H1 (cell line): Measurements from ENCODE around the gene DVL2. TPM values are rescaled to one million over a fixed set of nuclear protein-coding genes. Genes with fewer than 3 reads are reported as not detected.

Source experiments
- ASH2L ChIP-seq: fragments of 200-600, 300-600 bp; sonication (generic); IDR thresholded peaks from one replicate; pipeline ENCODE4 v1.7.1; 2017; ENCODE audit warnings: low read length
- ATF2 ChIP-seq: IDR thresholded peaks from 2 replicates; pipeline ENCODE4 v1.6.1; 2012; ENCODE audit warnings: low read length, inconsistent platforms
- ATF3 ChIP-seq: IDR thresholded peaks from 2 replicates; pipeline ENCODE4 v1.6.1; 2011; ENCODE audit warnings: low read depth, mild to moderate bottlenecking, low read length; ENCODE audit not compliant: insufficient read depth
- BACH1 ChIP-seq: IDR thresholded peaks from 2 replicates; pipeline ENCODE4 v1.6.1; 2012; ENCODE audit warnings: low read length, improper control_type of control experiment
- EGR1 ChIP-seq: IDR thresholded peaks from 2 replicates; pipeline ENCODE4 v1.6.1; 2011; ENCODE audit warnings: low read depth, low read length, borderline replicate concordance
- GABPA ChIP-seq: IDR thresholded peaks from 2 replicates; pipeline ENCODE4 v1.6.1; 2011; ENCODE audit warnings: mild to moderate bottlenecking, low read length, moderate library complexity, borderline replicate concordance; ENCODE audit not compliant: insufficient read depth
- HDAC6 ChIP-seq: IDR thresholded peaks from one replicate; pipeline ENCODE4 v1.7.1; 2012; ENCODE audit warnings: low read depth, mild to moderate bottlenecking, inconsistent platforms, low read length, moderate library complexity
- JUN ChIP-seq: IDR thresholded peaks from 2 replicates; pipeline ENCODE4 v1.6.1; 2011; ENCODE audit warnings: low read depth, mild to moderate bottlenecking, improper control_type of control experiment, low read length
- KDM4A ChIP-seq: IDR thresholded peaks from one replicate; pipeline ENCODE4 v1.7.1; 2012; ENCODE audit warnings: low read depth, mild to moderate bottlenecking, moderate library complexity, low read length, inconsistent platforms; ENCODE audit not compliant: severe bottlenecking
- PHF8 ChIP-seq: fragments of 200-600 bp; sonication (generic); conservative IDR thresholded peaks from 2 replicates; pipeline ENCODE4 v1.7.1; 2012; ENCODE audit warnings: low read depth, mild to moderate bottlenecking, inconsistent platforms, low read length, moderate library complexity
- POLR2A ChIP-seq, 2 experiments: IDR thresholded peaks; 1 replicate in 1 of 2; 2 replicates in 1 of 2; pipeline ENCODE4 v1.6.1; 2011; ENCODE audit warnings: low read depth in 2 of 2, low read length in 2 of 2, mild to moderate bottlenecking in 2 of 2; ENCODE audit errors: control extremely low read depth in 1 of 2
- POU5F1 ChIP-seq: IDR thresholded peaks from 2 replicates; pipeline ENCODE4 v1.6.1; 2011; ENCODE audit warnings: low read depth, mild to moderate bottlenecking, low read length, moderate library complexity
- RAD21 ChIP-seq, 2 experiments: IDR thresholded peaks in 1 of 2; conservative IDR thresholded peaks in 1 of 2; 2 replicates each; pipeline ENCODE4 v1.6.1; 2011; ENCODE audit warnings: low read depth in 2 of 2, low read length in 2 of 2, improper control_type of control experiment in 1 of 2, inconsistent platforms in 1 of 2, mild to moderate bottlenecking in 1 of 2, moderate library complexity in 1 of 2
- RBBP5 ChIP-seq: IDR thresholded peaks from 2 replicates; pipeline ENCODE4 v1.7.1; 2012; ENCODE audit warnings: low read depth, mild to moderate bottlenecking, inconsistent platforms, low read length, moderate library complexity, borderline replicate concordance
- RNF2 ChIP-seq: fragments of 200-900, 300-1000 bp; sonication (generic); IDR thresholded peaks from 2 replicates; pipeline ENCODE4 v1.7.1; 2016; ENCODE audit warnings: borderline replicate concordance, low read depth, mild to moderate bottlenecking, antibody characterized with exemption, low read length; ENCODE audit not compliant: poor library complexity, severe bottlenecking; ENCODE audit errors: missing control alignments
- SAP30 ChIP-seq: fragments of 300-600 bp; sonication (generic); IDR thresholded peaks from 2 replicates; pipeline ENCODE4 v1.7.1; 2012; ENCODE audit warnings: low read length, moderate library complexity, mild to moderate bottlenecking, inconsistent platforms; ENCODE audit not compliant: insufficient read depth, insufficient replicate concordance
- SP1 ChIP-seq: IDR thresholded peaks from 2 replicates; pipeline ENCODE4 v1.6.1; 2011; ENCODE audit warnings: low read depth, low read length
- SUZ12 ChIP-seq: fragments of 200-600 bp; sonication (generic); IDR thresholded peaks from 2 replicates; pipeline ENCODE4 v1.6.1; 2012; ENCODE audit warnings: mild to moderate bottlenecking, inconsistent platforms, low read length, moderate library complexity, mixed read lengths
- TBP ChIP-seq: IDR thresholded peaks from 2 replicates; pipeline ENCODE4 v1.6.1; 2011; ENCODE audit warnings: low read depth, low read length, improper control_type of control experiment
- TEAD4 ChIP-seq: IDR thresholded peaks from 2 replicates; pipeline ENCODE4 v1.6.1; 2012; ENCODE audit warnings: low read depth, low read length, inconsistent platforms, mixed read lengths
- polyA plus RNA-seq, 7 experiments: library from polyadenylated mRNA; depleted of rRNA in 3 of 7; stranded (reverse) in 5 of 7; unstranded in 2 of 7; fragments of >200 nt in 5 of 7; fragments of 200-250 nt in 2 of 7; gene quantifications; 1 replicate in 5 of 7; 2 replicates in 1 of 7; 4 replicates in 1 of 7; pipeline versions ENCODE4 v1.2.1 to v1.2.3, GENCODE V29; 2011 to 2013; ENCODE audit warnings: missing spikeins in 2 of 7, mixed read lengths in 2 of 7
- total RNA-seq: library from RNA; stranded (reverse); fragmentation: NEBNext Ultra II Directional; extraction: Animal tissue kit (Norgen Biotek cat#: 25700); gene quantifications from 2 replicates; pipeline ENCODE4 v1.2.1, GENCODE V29; 2021

The DVL2 gene
- total and polyA plus RNA-seq, 2 of the 8 experiments (the other 6 are each of a cell fraction or from before 2014, with no cell fraction given), result 19.0 to 59.6 TPM

GRCh38 chr17:7234083-7234951 lies at the start of gene DVL2 (continued):
- TF ChIP-seq POLR2A (IDR thresholded peaks at IDR 0.05; ENCODE audit: control extremely low read depth in 1 of 2, low read depth in 2 of 2, low read length in 2 of 2) (peak; percentile 66 to 89), JUN (no peak), ATF2 (peak; percentile 25; the same call in 1 of the 2 replicates), POU5F1 (no peak), SP1 (no peak; the same call in 1 of the 2 replicates), RNF2 (no peak), HDAC6 (no peak), PHF8 (peak; percentile 84), BACH1 (no peak), TEAD4 (peak; percentile 17; the same call in 1 of the 2 replicates), SUZ12 (no peak), ASH2L (peak; percentile 85), KDM4A (peak; percentile 85), TBP (peak; percentile 47; the same call in 1 of the 2 replicates), GABPA (no peak), EGR1 (no peak), SAP30 (no peak), RAD21 (IDR thresholded peaks at IDR 0.05 in 1 of 2, conservative IDR thresholded peaks at IDR 0.05 in 1 of 2; ENCODE audit: low read depth in 2 of 2, low read length in 2 of 2) (no peak; a peak in 1 of 4 replicates), RBBP5 (peak; percentile 69; the same call in 1 of the 2 replicates), ATF3 (peak; percentile 99)
